ENCODE data around the gene PPFIBP1.
A peak's percentile ranks its signal among the peaks of the same experiment; 100 is the strongest.
"Not testable (repeated sequence)": the region's sequence is repeated elsewhere in the genome, so short reads cannot be mapped to it uniquely, and the experiment has no call there.

PPFIBP1 gene

DNA sequence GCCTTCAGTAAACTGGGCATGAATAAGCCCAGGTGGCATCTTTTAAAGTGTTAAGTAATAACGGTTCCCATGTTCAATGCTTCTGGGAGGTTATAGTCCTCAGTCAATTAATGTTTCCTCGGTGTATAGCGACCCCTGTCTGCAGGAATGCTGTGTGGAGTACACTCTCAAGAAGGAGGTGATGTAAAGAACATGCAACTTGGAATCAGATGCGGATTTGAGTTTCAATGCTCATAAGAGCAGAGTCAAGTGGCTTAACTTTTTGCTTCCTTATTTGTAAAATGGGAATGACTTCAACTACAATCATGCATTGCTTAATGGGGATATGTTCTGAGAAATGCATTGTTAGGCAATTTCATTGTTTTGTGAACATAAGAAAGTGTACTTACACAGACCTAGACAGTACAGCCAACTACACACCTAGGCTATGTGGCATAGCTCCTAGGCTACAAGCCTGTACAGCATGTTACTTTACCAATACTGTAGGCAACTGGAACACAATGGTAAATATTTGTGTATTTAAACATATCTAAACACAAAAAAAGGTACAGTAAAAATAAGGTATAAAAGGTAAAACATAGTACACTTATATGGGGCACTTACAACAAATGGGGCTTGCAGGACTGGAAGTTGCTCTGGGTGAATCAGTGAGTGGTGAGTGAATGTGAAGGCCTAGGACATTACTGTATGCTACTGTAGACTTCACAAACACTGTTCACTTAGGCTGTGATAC lies 179.9 kb downstream of the PPFIBP1 start:
- peak; percentile 5 to 51 for DNase-seq (ENCODE audit: low read depth in 2 of 2, low spot score in 1 of 2)

GRCh38 chr12:27705263-27705662 lies 181.3 kb downstream of the PPFIBP1 start:
- DNase-seq (ENCODE audit: low read depth in 2 of 2, low spot score in 1 of 2): no peak

DNA sequence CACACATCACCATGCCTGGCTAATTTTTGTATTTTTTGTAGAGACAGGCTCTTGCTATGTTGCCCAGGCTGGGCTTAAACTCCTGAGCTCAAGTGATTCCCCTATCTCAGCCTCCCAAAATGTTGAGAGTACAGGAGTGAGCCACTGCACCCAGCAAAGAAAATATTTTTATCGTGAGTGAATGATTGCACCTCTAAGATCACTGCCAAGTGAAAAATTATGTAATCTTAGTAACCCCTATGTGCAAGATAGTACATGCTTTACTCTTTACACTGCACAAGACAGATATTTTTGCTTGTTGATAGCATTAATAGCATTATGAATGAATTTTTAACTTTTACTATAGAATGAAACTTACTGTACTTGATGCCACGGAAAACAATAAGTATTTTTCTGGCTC lies 183.2 kb downstream of the PPFIBP1 start:
- no peak for DNase-seq (ENCODE audit: low read depth in 2 of 2, low spot score in 1 of 2)

- no peak for DNase-seq (ENCODE audit: low read depth in 2 of 2, low spot score in 1 of 2)
Observed at GRCh38 chr12:27709212-27709931, 185.4 kb downstream of the PPFIBP1 start.

GRCh38 chr12:27709932-27710591 lies 186.1 kb downstream of the PPFIBP1 start:
- no peak for DNase-seq (ENCODE audit: low read depth in 2 of 2, low spot score in 1 of 2)

DNA sequence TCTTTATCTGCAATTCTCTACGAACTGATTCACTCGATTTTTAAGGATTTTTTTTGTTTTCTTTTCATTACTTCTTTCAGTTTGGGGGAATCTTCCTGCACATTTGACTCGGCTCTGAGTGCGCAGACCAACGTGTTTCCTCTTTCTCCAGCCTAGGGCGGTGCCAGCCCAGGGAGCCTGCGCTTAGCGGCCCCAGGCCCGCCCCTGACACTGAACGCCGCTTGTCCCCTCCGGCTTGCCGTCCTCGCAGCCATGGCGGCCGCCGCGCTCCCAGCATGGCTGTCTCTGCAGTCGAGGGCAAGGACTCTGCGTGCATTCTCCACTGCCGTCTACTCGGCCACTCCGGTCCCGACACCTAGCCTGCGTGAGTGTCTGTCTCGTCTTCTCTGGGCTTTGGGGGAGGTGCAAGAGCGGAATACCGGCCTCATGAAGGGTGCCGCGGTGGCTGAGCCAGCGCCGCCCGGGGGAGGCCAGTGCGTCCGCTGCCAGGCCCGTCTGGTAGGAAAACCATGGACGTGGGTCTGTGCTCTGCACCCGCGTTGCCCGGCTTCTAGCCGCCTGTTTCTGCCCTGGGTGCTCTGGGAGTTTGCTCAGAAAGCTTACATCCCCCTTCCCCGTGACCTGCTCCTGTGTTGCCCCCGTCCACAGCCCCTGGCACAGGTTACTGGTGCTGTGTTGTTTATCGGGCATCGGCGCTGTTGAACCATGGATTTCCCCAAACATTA lies 186.7 kb downstream of the PPFIBP1 start, which contains the start of gene MRPS35:
TSS of gene MRPS35 (plus strand) at position 241 of the 725 bp plus-strand sequence. CDS start at position 253, 12 bp downstream.
- peak; percentile 75 to 86 for DNase-seq (ENCODE audit: low read depth in 2 of 2, low spot score in 1 of 2)

DNA sequence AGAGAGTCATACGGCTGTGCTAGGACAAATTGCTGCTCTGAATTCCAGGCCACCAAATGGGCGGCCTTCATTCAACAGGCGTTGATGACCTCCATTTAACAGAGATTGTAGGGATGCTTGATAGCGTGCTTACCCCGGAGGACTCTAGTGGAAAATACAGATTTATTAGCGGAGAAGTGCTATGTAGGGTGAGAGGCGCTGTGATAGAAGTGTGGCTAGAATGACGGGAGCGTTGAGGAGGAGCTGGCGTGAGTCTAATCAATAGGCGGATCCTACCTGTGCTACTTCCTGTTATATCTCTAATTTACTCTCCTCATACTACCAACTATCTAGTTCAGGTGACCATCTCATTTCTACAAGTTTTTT lies 187.3 kb downstream of the PPFIBP1 start:
- DNase-seq (ENCODE audit: low read depth in 2 of 2, low spot score in 1 of 2): no peak

DNA sequence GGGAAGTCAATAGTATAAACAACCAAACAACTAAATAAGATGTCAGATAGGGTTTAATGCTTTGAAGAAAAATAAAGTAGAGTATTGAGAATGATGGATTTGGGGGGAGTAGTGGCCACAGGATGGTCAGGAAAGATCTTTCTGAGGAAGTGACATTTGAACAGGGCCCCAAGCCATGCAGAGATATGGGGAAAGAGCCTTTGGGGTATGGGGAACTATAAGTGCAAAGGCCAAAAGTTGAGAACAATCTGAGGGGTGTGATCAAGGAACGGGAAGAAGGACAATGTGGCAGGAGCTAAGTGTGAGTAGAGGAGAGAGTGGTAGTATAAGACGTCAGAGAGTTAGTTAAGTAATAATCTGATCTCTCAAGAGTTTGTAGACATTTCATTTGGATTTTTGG lies 188.0 kb downstream of the PPFIBP1 start:
- no peak for DNase-seq (ENCODE audit: low read depth in 2 of 2, low spot score in 1 of 2)

DNA sequence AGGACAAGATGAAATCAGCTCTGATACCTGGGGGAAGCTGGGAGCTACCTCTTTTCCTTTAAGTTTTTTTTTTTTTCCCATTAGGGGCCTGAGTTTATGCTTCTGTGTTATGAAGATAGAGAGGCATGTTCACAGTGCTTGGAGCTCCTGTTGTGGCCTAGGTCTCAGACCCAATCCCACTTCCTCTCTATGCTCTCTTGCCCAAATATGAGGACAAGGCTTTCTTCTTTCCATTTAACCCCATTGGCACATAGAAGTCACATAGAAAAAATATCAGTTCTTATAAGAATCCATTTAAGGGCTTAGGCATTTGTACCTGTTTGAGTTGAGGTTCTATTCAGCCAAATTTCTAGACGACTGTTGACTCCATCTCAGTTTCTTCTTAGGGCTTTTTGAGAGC lies 199.2 kb downstream of the PPFIBP1 start:
- no peak for DNase-seq (ENCODE audit: low read depth in 2 of 2, low spot score in 1 of 2)

DNA sequence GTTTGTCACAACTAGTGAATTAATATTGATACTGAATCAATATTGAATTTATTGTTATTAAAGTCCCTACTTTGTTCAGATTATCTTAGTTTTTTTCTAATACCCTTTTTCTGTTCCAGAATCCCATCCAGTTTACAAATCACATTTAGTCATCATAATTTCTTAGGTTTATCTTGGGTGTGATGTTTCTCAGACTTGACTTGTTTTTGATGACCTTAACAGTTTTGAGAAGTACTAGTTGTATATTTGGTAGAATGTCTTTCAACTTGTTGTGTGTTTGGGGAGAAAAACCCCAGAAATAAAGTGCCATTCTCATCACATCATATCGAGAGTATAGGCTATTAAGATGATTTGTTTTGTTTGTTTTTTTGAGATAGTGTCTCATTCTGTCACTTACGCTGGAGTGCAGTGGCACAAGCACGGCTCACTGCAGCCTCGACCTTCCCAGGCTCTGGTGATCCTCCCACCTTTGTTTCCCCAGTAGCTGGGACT lies 206.1 kb downstream of the PPFIBP1 start:
- DNase-seq (ENCODE audit: low read depth in 2 of 2, low spot score in 1 of 2): no peak

GRCh38 chr12:27732281-27732680 lies 208.3 kb downstream of the PPFIBP1 start:
- no peak for DNase-seq (ENCODE audit: low read depth in 2 of 2, low spot score in 1 of 2)

DNA sequence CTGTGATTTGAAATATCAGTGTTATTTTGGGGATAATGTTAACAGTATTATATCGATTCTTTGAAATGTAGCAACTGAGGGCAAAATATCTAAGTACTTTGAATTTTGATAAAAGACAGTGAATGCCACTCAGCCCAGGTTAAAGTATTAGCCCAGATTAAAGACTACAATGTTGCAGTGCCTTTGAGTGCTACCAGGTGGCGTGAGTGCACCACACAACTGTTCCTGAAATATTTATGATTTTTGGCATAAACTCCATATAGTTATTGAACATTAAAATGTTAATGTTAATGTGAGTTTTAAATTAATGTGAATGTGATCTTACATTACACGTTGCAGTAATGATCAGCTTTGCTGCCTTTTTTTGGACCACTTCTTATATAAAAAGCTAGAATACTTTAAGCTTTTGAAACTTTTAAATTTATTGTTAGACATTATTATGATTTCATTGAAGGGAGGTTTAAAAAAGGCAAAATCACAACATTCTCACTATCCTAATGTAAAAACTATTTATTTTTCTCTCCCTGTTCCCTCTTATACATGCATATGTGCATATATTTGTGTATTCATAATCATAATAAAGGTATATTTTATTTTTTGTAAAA lies 209.1 kb downstream of the PPFIBP1 start:
- peak in 1 of 2 donors; percentile 17 for DNase-seq (ENCODE audit: low read depth in 2 of 2, low spot score in 1 of 2)

DNA sequence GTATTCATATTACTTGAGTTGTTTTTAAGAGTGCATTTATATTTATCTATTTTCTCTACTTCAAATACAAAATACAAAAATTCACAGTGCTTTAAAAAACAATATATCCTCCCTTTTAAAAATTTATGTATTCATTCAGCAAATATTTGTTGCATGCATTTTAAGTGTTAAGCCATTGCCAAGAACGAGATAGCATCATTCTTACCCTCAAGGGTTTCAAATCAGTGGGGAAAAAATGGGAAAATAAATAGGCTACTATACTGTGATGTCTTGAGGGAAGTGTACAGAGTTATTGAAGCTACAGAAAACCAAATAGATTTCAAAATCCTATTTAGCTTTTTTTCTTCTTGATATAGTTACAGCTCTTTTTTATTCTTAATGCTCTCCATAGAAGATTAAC lies 209.8 kb downstream of the PPFIBP1 start:
- DNase-seq (ENCODE audit: low read depth in 2 of 2, low spot score in 1 of 2): no peak

GRCh38 chr12:27734321-27734720 lies 210.3 kb downstream of the PPFIBP1 start:
- not testable (repeated sequence) for DNase-seq (ENCODE audit: low read depth in 2 of 2, low spot score in 1 of 2)

- no peak for DNase-seq (ENCODE audit: low read depth in 2 of 2, low spot score in 1 of 2)
Observed at GRCh38 chr12:27743601-27744000, 219.6 kb downstream of the PPFIBP1 start.

Data from stimulated activated CD8-positive, alpha-beta memory T cell treated with anti-CD3 and anti-CD28 coated beads, Interleukin-4, amount 100 ng/mL, for 1 hour (primary cell).